Vagina (tissue), 2 donors: ENCODE results near the gene TMEM43.

ENCODE experiments used
- CTCF ChIP-seq, 3 experiments: fragments of 450-650 bp in 2 of 3; fragments of 200-600 bp in 1 of 3; sonication (generic) in 1 of 3; IDR thresholded peaks; one replicate each; pipeline ENCODE4 v1.5.1; 2017 to 2019; ENCODE audit warnings: antibody characterized with exemption in 3 of 3, mild to moderate bottlenecking in 2 of 3, moderate library complexity in 2 of 3
- POLR2A ChIP-seq, 2 donors: fragments of 450-650 bp; IDR thresholded peaks; one replicate each; pipeline ENCODE4 v1.6.1; 2017; ENCODE audit warnings: antibody characterized with exemption in 2 of 2, mild to moderate bottlenecking in 2 of 2, moderate library complexity in 2 of 2

GRCh38 chr3:14118400-14119381 is 6.2 kb upstream of the TMEM43 start:
- TF ChIP-seq CTCF (IDR thresholded peaks at IDR 0.05) = no peak
- no peak for TF ChIP-seq POLR2A (IDR thresholded peaks at IDR 0.05)
